ENCODE measurements around the gene UBQLN3.

- no peak for TF ChIP-seq CTCF (IDR thresholded peaks at IDR 0.05; ENCODE audit: borderline replicate concordance, extremely low read depth, low read length, poor library complexity, severe bottlenecking)
- TF ChIP-seq EZH2 (IDR thresholded peaks at IDR 0.05; ENCODE audit: borderline replicate concordance, low read depth, low read length, severe bottlenecking) = no peak
These were observed 18.0 kb upstream of the UBQLN3 start for GRCh38 chr11:5527716-5528115.
